Testis (tissue), 2 donors: ENCODE measurements around the gene C3orf20.

Experiments
- CTCF ChIP-seq, 3 experiments: fragments of 450-650 bp in 2 of 3; fragments of 200-600 bp in 1 of 3; sonication (generic) in 1 of 3; IDR thresholded peaks; one replicate each; pipeline ENCODE4 v1.5.1; 2016 to 2019; ENCODE audit warnings: antibody characterized with exemption in 3 of 3, mild to moderate bottlenecking in 2 of 3, moderate library complexity in 1 of 3
- POLR2A ChIP-seq: fragments of 450-650 bp; IDR thresholded peaks from one replicate; pipeline ENCODE4 v1.6.1; 2017; ENCODE audit warnings: antibody characterized with exemption, mild to moderate bottlenecking, moderate library complexity

- TF ChIP-seq POLR2A (no peak), CTCF (IDR thresholded peaks at IDR 0.05) (no peak)
Observed at GRCh38 chr3:14678015-14678503, 3.1 kb downstream of the C3orf20 start.
